GM10847 (cell line): ENCODE measurements around the gene PLCXD3.

Experiments
- POLR2A ChIP-seq: IDR thresholded peaks from 2 replicates; pipeline ENCODE4 v1.6.1; 2011; ENCODE audit not compliant: insufficient read length; ENCODE audit errors: extremely low read depth

Gene PLCXD3

DNA sequence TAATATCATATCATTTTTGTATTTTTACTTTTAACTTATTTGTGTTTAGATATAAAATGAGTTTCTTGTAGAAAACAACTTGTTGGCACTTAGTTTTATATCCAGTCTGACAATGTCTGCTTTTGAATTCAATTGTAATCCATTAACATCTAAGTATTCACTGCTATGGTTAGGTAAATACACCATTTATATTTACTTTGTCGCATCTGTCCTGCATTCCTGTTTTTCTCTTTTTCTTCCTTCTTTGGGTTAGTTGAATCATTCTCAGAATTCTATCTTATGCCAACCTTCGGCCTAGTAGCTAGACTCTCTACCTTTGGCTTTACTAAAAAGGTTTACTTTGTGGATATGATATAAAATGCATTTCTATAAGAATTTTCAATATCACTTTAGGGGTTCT lies 107.6 kb downstream of the PLCXD3 start:
- TF ChIP-seq POLR2A = no peak

DNA sequence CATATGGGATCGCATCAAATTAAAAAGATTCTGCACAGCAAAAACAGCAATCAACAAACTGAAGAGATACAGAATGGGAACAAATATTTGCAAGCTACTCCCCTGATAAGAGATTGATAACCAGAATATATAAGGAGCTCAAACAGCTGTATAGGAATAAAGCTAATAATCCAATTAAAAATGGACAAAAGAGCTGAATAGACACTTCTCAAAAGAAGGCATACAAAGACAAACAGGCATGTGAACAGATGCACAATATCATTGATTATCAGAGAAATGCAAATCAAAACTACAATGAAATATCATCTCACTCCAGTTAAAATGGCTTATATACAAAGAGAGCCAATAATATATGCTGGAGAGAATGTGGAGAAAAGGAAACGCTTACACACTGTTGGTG lies 110.6 kb downstream of the PLCXD3 start:
- no peak for TF ChIP-seq POLR2A

DNA sequence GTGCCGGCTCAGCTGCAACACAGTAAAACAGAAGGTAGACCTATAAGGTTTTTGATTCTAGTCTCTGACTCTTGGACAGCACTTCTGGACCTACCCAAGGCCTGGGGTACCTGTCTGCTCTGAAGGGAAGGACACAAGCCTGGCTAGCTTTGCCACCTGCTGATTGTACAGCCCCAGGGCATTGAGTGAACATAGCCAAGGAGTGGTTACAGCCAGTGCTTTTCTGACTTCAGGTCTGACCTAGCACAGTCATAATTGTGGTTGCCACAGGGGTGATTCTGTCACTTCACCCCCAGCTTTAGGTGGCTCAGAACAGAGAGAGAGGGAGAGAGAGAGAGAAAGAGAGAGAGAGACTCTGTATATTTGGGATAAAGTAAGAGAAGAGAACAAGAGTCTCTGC lies 118.4 kb downstream of the PLCXD3 start:
- no peak for TF ChIP-seq POLR2A

DNA sequence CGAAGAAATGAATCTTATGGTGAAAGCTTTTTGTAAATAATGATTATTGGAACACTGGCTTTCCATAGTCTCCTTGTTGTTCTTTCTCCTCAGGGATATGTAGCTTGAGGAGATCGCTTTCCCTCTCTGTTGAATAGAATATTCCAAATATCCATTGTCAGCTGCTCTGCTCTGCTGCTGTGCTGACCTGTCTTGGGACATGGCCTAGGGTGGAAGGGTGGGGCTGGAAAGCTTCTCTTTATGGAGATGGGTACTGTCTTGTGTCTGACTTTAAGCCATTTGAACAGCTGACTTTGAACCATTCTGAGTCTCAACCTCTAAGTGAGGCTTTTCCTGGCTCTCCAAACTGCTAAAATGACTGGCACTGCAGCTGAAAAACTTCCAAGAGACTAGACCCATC lies 135.8 kb downstream of the PLCXD3 start:
- TF ChIP-seq POLR2A = no peak

DNA sequence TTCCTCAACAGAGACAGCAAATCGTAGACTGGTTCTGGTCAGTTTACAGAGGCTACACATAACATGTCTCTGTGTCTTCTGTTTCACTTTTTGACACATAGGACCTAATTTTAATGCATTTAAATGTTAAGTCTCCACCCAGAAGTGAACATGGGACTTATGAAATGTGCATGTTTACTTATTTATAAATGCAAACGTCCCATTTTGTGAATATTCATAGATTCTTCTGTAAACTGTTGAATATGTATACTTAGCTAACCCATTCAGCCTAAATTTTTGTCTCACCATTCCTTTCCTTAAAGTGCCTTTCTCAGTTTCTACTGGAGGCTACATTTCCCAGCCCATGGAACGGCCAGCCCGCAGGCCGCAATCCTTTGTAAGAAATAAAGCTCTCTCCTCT lies 137.2 kb downstream of the PLCXD3 start:
- TF ChIP-seq POLR2A = no peak

DNA sequence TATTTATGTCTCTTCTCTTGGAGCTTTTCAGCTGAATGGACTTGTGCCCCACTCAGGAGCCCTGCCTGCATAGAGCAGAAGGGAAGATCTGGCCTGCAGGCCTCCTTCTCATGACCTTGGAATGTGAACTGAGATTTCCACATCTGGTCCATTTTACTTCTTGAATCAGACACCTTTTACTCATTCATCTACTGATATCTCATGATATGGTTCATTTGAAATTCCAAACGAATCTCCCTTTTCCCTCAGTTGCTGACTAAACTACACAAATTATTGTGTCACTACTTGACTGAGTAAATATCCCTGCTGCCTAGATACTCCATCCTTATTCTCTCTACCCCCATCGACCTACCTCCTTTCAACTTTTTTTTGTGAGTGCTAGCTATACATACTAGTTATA lies 138.7 kb downstream of the PLCXD3 start:
- TF ChIP-seq POLR2A = no peak

DNA sequence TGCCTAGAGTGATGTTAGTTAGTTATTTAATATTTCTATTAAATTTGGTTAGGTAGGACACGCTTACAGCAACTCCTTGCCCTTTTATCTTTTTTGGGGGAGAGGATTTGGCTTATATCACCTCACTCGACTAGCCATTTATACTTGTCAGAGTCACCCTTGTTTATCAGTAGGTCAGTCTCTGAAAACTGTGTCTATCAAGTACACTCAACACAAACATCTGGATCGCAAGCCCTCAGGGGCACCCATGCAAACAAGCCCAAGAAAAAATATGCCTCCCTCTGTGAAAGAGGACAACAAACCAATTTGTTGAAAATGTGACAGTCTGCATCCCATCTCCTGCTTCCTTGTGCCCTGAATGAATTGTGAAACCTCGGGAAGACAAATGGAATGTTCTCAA lies 139.9 kb downstream of the PLCXD3 start:
- no peak for TF ChIP-seq POLR2A

DNA sequence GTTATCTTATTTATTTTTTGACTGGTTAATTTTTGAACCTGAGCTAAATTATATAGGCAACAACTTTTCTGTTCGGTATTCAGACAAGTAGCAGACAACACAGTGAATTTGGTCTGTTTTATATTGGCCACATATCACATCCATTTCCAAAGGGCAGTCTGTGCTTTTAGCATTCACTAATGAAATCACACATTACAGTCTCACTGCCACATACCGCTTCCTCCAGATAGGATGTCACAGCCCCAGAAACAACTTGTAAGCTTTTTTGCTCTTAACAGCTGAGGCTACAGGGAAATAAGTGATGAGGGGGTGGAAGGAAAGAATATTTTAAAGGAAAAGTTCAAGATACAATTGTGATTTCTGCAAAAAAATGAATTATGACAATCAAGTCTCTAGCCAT lies 140.6 kb downstream of the PLCXD3 start:
- TF ChIP-seq POLR2A = no peak

DNA sequence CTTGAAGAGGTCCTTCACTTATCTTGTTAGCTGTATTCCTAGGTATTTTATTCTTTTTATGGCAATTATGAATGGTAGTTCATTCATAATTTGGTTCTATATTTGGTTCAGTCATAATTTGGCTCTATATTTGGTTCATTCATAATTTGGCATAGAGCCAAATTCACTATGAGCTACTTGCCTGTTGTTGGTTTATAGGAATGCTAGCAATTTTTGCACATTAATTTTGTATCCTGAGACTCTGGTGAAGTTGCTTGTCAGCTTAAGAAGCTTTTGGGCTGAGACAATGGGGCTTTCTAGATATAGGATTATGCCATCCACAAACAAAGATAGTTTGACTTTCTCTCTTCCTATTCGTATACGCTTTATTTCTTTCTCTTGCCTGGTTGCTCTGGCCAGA lies 142.2 kb downstream of the PLCXD3 start:
- no peak for TF ChIP-seq POLR2A

DNA sequence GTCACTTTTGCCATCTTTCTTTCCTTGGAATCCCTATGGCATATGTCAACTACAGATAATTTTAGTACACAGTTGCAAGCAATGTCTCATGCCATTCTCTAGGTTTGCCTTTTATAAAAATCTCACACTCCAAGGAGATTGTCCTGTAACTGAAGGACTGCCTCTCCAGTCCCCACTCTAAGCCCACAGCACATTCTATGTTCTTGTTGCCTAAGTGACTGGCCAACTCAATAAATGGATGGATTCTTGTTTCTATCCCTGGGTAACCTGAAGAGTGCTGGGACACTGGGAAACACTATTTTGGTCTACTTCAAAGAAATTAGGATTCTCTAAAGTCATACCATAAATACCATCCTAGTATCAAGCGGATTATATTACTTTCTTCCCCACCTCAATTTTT lies 145.0 kb downstream of the PLCXD3 start:
- no peak for TF ChIP-seq POLR2A

DNA sequence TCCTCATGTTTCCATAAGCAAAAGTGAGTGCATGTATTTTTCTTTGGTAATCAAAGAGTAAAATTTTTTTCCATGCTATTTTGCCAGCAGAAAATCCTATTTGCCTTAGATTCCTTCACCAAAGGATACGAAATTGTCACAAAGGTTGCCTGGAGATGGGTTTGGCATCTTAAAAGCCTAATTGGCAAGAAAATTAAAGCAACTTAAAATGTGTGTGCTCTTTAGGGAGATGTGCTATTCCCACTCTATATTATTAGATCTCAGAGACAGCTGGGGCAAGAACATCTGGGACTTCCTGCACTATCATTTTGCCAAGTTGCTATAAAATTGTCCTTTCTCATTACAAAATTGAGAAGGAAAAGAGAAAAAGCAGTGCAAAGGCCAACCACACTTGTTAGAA lies 146.1 kb downstream of the PLCXD3 start:
- no peak for TF ChIP-seq POLR2A

DNA sequence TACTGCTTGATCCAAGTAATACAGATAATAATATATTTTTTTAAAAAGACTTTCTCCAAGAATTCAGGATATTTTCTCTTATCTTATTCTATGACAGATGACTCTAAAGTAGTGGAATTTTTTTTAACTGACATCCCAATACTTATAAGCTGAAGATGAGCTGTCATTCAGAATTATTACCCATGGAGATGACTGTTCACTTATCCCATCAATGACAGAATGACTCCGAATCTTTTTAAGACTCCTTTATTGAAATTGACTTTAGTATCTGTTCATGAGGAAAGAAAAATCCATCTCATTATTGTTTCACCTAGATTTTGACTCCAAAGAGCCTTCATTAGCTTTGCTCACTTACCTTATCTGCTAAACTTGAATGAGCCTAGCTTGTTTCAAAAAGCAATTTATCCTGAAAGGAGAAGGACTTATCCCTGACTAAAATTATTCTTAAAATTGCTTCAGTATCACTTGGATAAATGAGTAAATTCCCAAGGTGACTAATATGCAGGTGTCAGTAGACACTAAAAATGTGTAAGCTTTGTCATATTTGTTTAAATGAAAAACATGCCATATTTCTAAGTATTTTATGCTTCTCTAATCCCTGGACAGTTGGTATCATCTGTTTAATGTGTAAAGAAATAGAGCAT lies 146.9 kb downstream of the PLCXD3 start:
- TF ChIP-seq POLR2A = no peak

DNA sequence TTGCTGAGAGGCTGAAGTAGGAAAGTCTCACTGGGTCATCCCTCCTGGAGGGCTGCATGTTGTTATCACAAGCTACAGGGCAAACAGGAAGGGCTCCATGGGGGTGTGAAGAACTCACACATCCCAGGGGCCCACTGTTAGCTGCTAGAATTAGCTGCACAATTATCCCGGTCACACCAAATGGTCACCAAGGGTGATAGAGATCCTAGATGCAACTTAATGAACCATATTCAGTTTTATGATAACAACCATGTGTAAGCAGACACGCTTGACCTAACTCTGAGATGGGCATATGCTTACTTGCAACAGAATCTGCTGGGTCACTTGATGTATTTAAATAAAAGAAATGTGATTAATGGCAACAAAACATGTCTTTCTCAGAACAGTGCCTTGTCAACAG lies 153.6 kb downstream of the PLCXD3 start:
- no peak for TF ChIP-seq POLR2A

DNA sequence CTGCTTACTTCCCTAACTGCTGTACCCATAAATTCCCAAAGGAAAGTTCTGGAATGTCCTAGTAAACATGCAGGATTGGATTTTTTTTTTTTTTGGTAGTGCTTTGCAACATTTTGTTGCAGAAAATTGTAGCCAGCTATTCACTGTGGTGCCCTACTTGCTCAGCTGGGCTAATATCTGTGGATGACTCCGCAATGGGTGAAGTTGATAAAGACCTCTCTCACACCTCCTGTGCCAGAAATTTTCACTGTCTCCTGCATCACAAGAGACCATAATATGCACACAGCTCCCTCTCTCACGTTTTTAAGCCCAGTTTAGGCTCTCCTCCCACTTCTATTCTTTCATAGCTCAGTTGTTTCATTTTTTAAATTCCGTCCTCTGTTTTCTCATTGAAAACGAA lies 160.6 kb downstream of the PLCXD3 start:
- no peak for TF ChIP-seq POLR2A

DNA sequence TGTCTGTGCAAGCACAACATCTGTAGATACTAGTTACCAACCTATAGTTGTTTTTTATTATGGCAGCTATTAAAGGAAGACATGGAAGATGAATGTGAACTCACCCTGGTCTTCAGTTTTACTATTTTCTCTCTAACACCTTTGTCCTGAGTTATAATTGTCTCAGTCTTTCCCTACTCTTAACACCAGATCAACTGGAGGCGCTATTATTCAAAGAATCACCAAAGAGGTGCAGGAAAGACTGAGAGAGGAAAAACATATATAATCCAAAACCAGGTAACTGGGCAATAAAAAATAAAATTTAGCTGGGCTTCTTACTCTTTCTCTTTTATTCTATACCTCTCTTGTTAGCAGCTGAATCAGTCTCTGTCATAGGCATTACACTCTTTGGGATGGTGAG lies 162.8 kb downstream of the PLCXD3 start:
- no peak for TF ChIP-seq POLR2A

DNA sequence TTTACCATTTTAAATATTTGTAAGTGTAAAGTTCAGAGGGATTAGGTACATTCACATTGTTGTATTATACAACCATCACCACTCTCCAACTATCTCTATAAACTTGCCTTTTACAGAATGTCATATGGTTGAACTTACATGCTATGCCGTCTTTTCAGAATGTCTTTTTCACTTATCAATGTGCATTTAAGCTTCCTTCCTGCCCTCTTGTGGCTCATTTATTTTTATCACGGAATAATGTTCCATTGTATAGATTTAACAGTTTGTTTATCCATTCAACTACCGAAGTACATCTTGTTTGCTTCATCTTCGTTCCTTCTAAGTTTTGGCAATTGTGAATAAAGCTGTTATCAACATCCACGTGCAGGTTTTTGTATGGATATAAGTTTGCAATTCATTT lies 163.8 kb downstream of the PLCXD3 start:
- TF ChIP-seq POLR2A = no peak

DNA sequence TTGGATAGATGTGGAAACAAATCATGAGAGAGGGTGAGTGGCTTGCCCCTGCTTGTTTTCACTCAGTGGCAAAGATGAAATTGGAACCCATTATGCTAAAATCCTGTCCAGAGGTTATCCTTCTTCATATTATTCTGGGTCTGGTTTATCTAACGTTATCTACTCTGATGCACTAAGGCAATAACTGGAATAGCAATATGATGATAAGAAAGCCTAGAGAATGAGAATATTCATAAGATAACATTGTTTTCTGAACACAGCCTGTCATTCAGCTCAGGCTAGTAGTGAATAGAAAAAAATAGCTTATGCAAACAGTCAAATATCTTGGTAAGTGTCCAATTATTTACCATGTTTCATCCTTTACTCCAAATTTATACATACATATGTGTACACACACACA lies 165.1 kb downstream of the PLCXD3 start:
- no peak for TF ChIP-seq POLR2A

DNA sequence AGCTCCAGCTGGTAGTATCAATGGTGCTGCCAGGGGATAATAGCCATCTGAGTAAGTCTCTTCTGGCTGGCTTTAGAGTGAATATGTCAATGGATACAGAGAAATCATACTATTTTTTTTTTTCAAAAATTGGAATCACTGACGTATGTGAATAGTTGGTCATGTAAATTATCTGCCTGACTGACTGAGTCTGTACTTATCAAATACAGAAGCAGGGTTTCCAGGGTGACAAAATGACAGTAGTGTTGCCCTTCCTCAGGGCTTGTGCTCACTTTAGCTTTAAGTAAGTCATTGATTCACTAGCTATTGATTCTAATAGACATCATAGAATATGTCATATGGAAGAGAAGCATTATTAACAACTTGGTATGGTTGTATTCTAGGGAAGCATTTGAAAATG lies 171.1 kb downstream of the PLCXD3 start:
- no peak for TF ChIP-seq POLR2A
